Measurements from ENCODE around the gene FGD4. TPM values are rescaled to one million over a fixed set of nuclear protein-coding genes. Genes with fewer than 3 reads are reported as not detected.

The FGD4 gene
- total and polyA plus RNA-seq, 2 donors (not counting 3 experiments of a cell fraction or from before 2014, with no cell fraction given), result 6.6 to 44.7 TPM

GRCh38 chr12:32467959-32468863 is 68.9 kb downstream of the FGD4 start:
- Histone ChIP-seq H3K4me3 (replicated peaks in 1 of 3; ENCODE audit: insufficient read depth in 1 of 3, low read depth in 1 of 3, low read length in 3 of 3) (no peak overlapping the region), H3K9ac (replicated peaks; ENCODE audit: extremely low read depth, insufficient read depth, low read length) (no peak overlapping the region), H3K79me2 (ENCODE audit: control insufficient read depth, insufficient read depth, low read length) (no peaks in the 10 kb centered on the region), H3K4me1 (ENCODE audit: control insufficient read depth, extremely low read depth, insufficient read depth, low read length) (peaks cover 10% of the 10 kb centered on the region), H3K9me3 (replicated peaks; ENCODE audit: control insufficient read depth, insufficient read depth, low read length) (no peaks in the 10 kb centered on the region), H4K20me1 (replicated peaks; ENCODE audit: control insufficient read depth, extremely low read depth, insufficient read depth, low read length) (no peaks in the 10 kb centered on the region), H2AFZ (ENCODE audit: low read depth, low read length) (no peak overlapping the region), H3K27me3 (ENCODE audit: control insufficient read depth in 2 of 2, insufficient read depth in 2 of 2, low read length in 2 of 2) (no peaks in the 10 kb centered on the region), H3K4me2 (ENCODE audit: insufficient read depth, low read length) (peak overlapping the region; percentile 57), H3K27ac (ENCODE audit: insufficient read depth, low read depth, low read length) (no peak overlapping the region), H3K36me3 (ENCODE audit: control insufficient read depth in 2 of 2, extremely low read depth in 1 of 2, insufficient read depth in 2 of 2, low read length in 2 of 2) (no peaks in the 10 kb centered on the region), H3K9me1 (replicated peaks; ENCODE audit: control insufficient read depth, extremely low read depth, insufficient read depth, low read length) (no peaks in the 10 kb centered on the region)
- intact Hi-C loops (cut with micrococcal nuclease), result loop anchor here (1.0 to 2.0 kb wide), 2 partner anchors 31 to 77 kb away; no protein-coding TSS in a partner anchor
- ChIA-PET CTCF (interaction anchor here (0.9 to 1.5 kb wide), 7 partner anchors 9 to 204 kb away, joined by 3 to 7 read pairs (median 4); partner anchors contain the start of gene FGD4), POLR2A (no interaction called here)
- TF ChIP-seq MAX (IDR thresholded peaks at IDR 0.05; ENCODE audit: insufficient read depth, insufficient read length) (no peak), MYC (IDR thresholded peaks at IDR 0.05; ENCODE audit: low read depth, low read length) (no peak)
- BruUV-seq (replicated peaks), result no TSS peak
- dilution Hi-C loops (cut with MboI; ENCODE audit: extremely low pct_ligation_motif_present, low sequenced_read_pairs), result no loop called here
- FAIRE-seq, result no peak
- peak; percentile 73 for DNase-seq (ENCODE audit: low read depth, low spot score)

GRCh38 chr12:32470936-32471470 is 71.6 kb downstream of the FGD4 start:
- BruUV-seq (replicated peaks), result no TSS peak
- TF ChIP-seq CTCF (IDR thresholded peaks at IDR 0.05; ENCODE audit: extremely low read depth in 1 of 2, insufficient read depth in 1 of 2, low read depth in 1 of 2, low read length in 2 of 2) (no peak), EZH2 (IDR thresholded peaks at IDR 0.05; ENCODE audit: borderline replicate concordance, low read depth, low read length, severe bottlenecking) (no peak), POLR2A (IDR thresholded peaks at IDR 0.05; ENCODE audit: low read depth, low read length) (no peak)
- CTCF ChIA-PET, result interaction anchor here (0.7 kb wide), 1 partner anchor 11 kb away, joined by 3 read pairs; no protein-coding TSS in a partner anchor

More at GRCh38 chr12:32470936-32471470, 71.6 kb downstream of the FGD4 start:
- Histone ChIP-seq H3K36me3 (ENCODE audit: control insufficient read depth in 2 of 2, extremely low read depth in 1 of 2, insufficient read depth in 2 of 2, low read length in 2 of 2) (no peaks in the 10 kb centered on the region), H4K20me1 (replicated peaks; ENCODE audit: control insufficient read depth, extremely low read depth, insufficient read depth, low read length) (no peaks in the 10 kb centered on the region), H3K9ac (replicated peaks; ENCODE audit: extremely low read depth, insufficient read depth, low read length) (no peak overlapping the region), H2AFZ (ENCODE audit: low read depth, low read length) (no peak overlapping the region), H3K79me2 (ENCODE audit: control insufficient read depth, insufficient read depth, low read length) (no peaks in the 10 kb centered on the region), H3K9me3 (replicated peaks; ENCODE audit: control insufficient read depth, insufficient read depth, low read length) (no peaks in the 10 kb centered on the region), H3K4me1 (ENCODE audit: control insufficient read depth, extremely low read depth, insufficient read depth, low read length) (peaks cover 10% of the 10 kb centered on the region), H3K9me1 (replicated peaks; ENCODE audit: control insufficient read depth, extremely low read depth, insufficient read depth, low read length) (no peaks in the 10 kb centered on the region), H3K4me3 (replicated peaks in 1 of 3; ENCODE audit: insufficient read depth in 1 of 3, low read depth in 1 of 3, low read length in 3 of 3) (no peak overlapping the region), H3K4me2 (ENCODE audit: insufficient read depth, low read length) (no peak overlapping the region), H3K27ac (ENCODE audit: insufficient read depth, low read depth, low read length) (no peak overlapping the region), H3K27me3 (ENCODE audit: control insufficient read depth in 2 of 2, insufficient read depth in 2 of 2, low read length in 2 of 2) (no peaks in the 10 kb centered on the region)
- dilution Hi-C loops (cut with MboI; ENCODE audit: extremely low pct_ligation_motif_present, low sequenced_read_pairs), result no loop called here
- POLR2A ChIA-PET, result no interaction called here
- intact Hi-C loops (cut with micrococcal nuclease), result no loop called here
- FAIRE-seq (no peak), DNase-seq (ENCODE audit: low read depth, low spot score) (no peak)

Measured in endothelial cell of umbilical vein (primary cell).